Uterus (tissue), 4 donors: ENCODE results near the gene TTC23. TPM values are rescaled to one million over a fixed set of nuclear protein-coding genes. Genes with fewer than 3 reads are reported as not detected.

Experiments
- DNase-seq, 2 donors: peaks; one replicate each; pipeline ENCODE4 v3.0.0-alpha.2; 2019 to 2020
- H3K27ac ChIP-seq, 2 donors: fragments of 200-600 bp; sonication (generic); 1 replicate in 1 of 2; 2 replicates in 1 of 2; pipeline ENCODE4 v1.5.1; 2016 to 2018
- H3K27me3 ChIP-seq, 2 donors: fragments of 200-600 bp; sonication (generic); one replicate each; pipeline ENCODE4 v1.5.1; 2018 to 2019; ENCODE audit warnings: control low read depth in 1 of 2
- H3K36me3 ChIP-seq, 2 donors: fragments of 200-600 bp; sonication (generic); one replicate each; pipeline ENCODE4 v1.5.1; 2019; ENCODE audit warnings: control low read depth in 1 of 2
- H3K4me1 ChIP-seq, 2 donors: fragments of 200-600 bp; sonication (generic); one replicate each; pipeline ENCODE4 v1.5.1; 2018 to 2019; ENCODE audit warnings: control low read depth in 1 of 2
- H3K4me3 ChIP-seq, 2 donors: fragments of 200-600 bp; sonication (generic); 1 replicate in 1 of 2; 2 replicates in 1 of 2; pipeline ENCODE4 v1.5.1; 2018 to 2019; ENCODE audit warnings: mild to moderate bottlenecking in 1 of 2
- H3K9me3 ChIP-seq, 2 donors: fragments of 200-600 bp; sonication (generic); one replicate each; pipeline ENCODE4 v1.5.1; 2019; ENCODE audit warnings: control low read depth in 1 of 2
- CTCF ChIP-seq, 4 experiments: fragments of 200-600 bp in 2 of 4; fragments of 450-650 bp in 2 of 4; sonication (generic) in 2 of 4; IDR thresholded peaks; one replicate each; pipeline ENCODE4 v1.5.1; 2016 to 2019; ENCODE audit warnings: antibody characterized with exemption in 4 of 4, mild to moderate bottlenecking in 2 of 4, moderate library complexity in 1 of 4
- POLR2A ChIP-seq, 2 donors: fragments of 450-650 bp; IDR thresholded peaks; one replicate each; pipeline ENCODE4 v1.6.1; 2016; ENCODE audit warnings: antibody characterized with exemption in 2 of 2, mild to moderate bottlenecking in 1 of 2, moderate library complexity in 1 of 2
- intact Hi-C: fragments of 100-400 bp; cut with DNase I; formaldehyde crosslinking; loops from one replicate; pipeline ENCODE4 v1.15.1; 2023; ENCODE audit warnings: low total_unique reads
- total RNA-seq, 4 donors: library from RNA; depleted of rRNA in 3 of 4; stranded (reverse); fragments of >200 nt in 3 of 4; gene quantifications; one replicate each; pipeline versions ENCODE4 v1.1.0 to v1.2.4, GENCODE V29; 2014 to 2023
- donor health status: DM: yes; HTN: yes; CAD: no.

Gene TTC23
- total RNA-seq, 4 donors from 2014 or later, result 10.0 to 54.1 (median 31.0) TPM

- DNase-seq, result no peak
- TF ChIP-seq POLR2A (IDR thresholded peaks at IDR 0.05) (no peak), CTCF (IDR thresholded peaks at IDR 0.05) (no peak)
- Histone ChIP-seq H3K36me3 (no peaks in the 10 kb centered on the region), H3K4me3 (no peak overlapping the region), H3K9me3 (no peaks in the 10 kb centered on the region), H3K27ac (no peak overlapping the region), H3K27me3 (no peaks in the 10 kb centered on the region), H3K4me1 (no peaks in the 10 kb centered on the region)
- intact Hi-C loops, result loop anchor here (10.0 kb wide), 1 partner anchor 471 kb away; no protein-coding TSS in a partner anchor
Measured at GRCh38 chr15:99283717-99284116, 34.3 kb upstream of the TTC23 start.

GRCh38 chr15:99282586-99282985 lies 33.2 kb upstream of the TTC23 start:
- intact Hi-C loops, result loop anchor here (10.0 kb wide), 1 partner anchor 472 kb away; no protein-coding TSS in a partner anchor
- DNase-seq, result no peak
- no peak overlapping the region for H3K27ac ChIP-seq
- TF ChIP-seq POLR2A (IDR thresholded peaks at IDR 0.05) (no peak), CTCF (IDR thresholded peaks at IDR 0.05) (no peak)
- no peak overlapping the region for H3K4me3 ChIP-seq
- H3K27me3 ChIP-seq, result no peaks in the 10 kb centered on the region
- H3K36me3 ChIP-seq, result no peaks in the 10 kb centered on the region
- no peaks in the 10 kb centered on the region for H3K4me1 ChIP-seq
- H3K9me3 ChIP-seq, result no peaks in the 10 kb centered on the region

- no peaks in the 10 kb centered on the region for H3K4me1 ChIP-seq
- no peak for TF ChIP-seq CTCF (IDR thresholded peaks at IDR 0.05)
- no peak for TF ChIP-seq POLR2A (IDR thresholded peaks at IDR 0.05)
- no peak overlapping the region for H3K4me3 ChIP-seq
- intact Hi-C loops, result loop anchor here (10.0 kb wide), 1 partner anchor 473 kb away; no protein-coding TSS in a partner anchor
- no peaks in the 10 kb centered on the region for H3K9me3 ChIP-seq
- H3K27ac ChIP-seq, result no peak overlapping the region
- H3K27me3 ChIP-seq, result no peaks in the 10 kb centered on the region
- DNase-seq, result no peak
- H3K36me3 ChIP-seq, result no peaks in the 10 kb centered on the region
Measured at GRCh38 chr15:99282121-99282520, 32.7 kb upstream of the TTC23 start.

GRCh38 chr15:99279827-99280226 lies 30.4 kb upstream of the TTC23 start:
- no peaks in the 10 kb centered on the region for H3K27me3 ChIP-seq
- intact Hi-C loops, result loop anchor here (10.0 kb wide), 1 partner anchor 475 kb away; no protein-coding TSS in a partner anchor
- H3K4me3 ChIP-seq, result no peak overlapping the region
- DNase-seq, result no peak
- H3K4me1 ChIP-seq, result no peaks in the 10 kb centered on the region
- H3K9me3 ChIP-seq, result no peaks in the 10 kb centered on the region
- no peak overlapping the region for H3K27ac ChIP-seq
- H3K36me3 ChIP-seq, result no peaks in the 10 kb centered on the region
- TF ChIP-seq POLR2A (IDR thresholded peaks at IDR 0.05), result no peak
- TF ChIP-seq CTCF (IDR thresholded peaks at IDR 0.05), result no peak

GRCh38 chr15:99279290-99279689 lies 29.9 kb upstream of the TTC23 start:
- Histone ChIP-seq H3K27ac (no peak overlapping the region), H3K27me3 (no peaks in the 10 kb centered on the region), H3K9me3 (no peaks in the 10 kb centered on the region), H3K36me3 (no peaks in the 10 kb centered on the region), H3K4me1 (no peaks in the 10 kb centered on the region), H3K4me3 (no peak overlapping the region)
- intact Hi-C loops, result no loop called here
- DNase-seq, result no peak
- TF ChIP-seq POLR2A (IDR thresholded peaks at IDR 0.05), result no peak
- no peak for TF ChIP-seq CTCF (IDR thresholded peaks at IDR 0.05)
